Measurements from ENCODE around the gene DOCK6.

GRCh38 chr19:11247934-11248333 is 14.4 kb downstream of the DOCK6 start:
- no peak for TF ChIP-seq CTCF (conservative IDR thresholded peaks at IDR 0.05 in 1 of 2, IDR thresholded peaks at IDR 0.05 in 1 of 2; ENCODE audit: low read depth in 1 of 2, low read length in 2 of 2)
- TF ChIP-seq EZH2 (IDR thresholded peaks at IDR 0.05; ENCODE audit: low read length, missing control alignments), result no peak
